ENCODE results near the gene METTL24.

- TF ChIP-seq, protein P1, sequence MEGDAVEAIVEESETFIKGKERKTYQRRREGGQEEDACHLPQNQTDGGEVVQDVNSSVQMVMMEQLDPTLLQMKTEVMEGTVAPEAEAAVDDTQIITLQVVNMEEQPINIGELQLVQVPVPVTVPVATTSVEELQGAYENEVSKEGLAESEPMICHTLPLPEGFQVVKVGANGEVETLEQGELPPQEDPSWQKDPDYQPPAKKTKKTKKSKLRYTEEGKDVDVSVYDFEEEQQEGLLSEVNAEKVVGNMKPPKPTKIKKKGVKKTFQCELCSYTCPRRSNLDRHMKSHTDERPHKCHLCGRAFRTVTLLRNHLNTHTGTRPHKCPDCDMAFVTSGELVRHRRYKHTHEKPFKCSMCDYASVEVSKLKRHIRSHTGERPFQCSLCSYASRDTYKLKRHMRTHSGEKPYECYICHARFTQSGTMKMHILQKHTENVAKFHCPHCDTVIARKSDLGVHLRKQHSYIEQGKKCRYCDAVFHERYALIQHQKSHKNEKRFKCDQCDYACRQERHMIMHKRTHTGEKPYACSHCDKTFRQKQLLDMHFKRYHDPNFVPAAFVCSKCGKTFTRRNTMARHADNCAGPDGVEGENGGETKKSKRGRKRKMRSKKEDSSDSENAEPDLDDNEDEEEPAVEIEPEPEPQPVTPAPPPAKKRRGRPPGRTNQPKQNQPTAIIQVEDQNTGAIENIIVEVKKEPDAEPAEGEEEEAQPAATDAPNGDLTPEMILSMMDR (IDR thresholded peaks at IDR 0.05; ENCODE audit: control extremely low read depth in 1 of 3, insufficient read depth in 1 of 3, low read depth in 1 of 3, low read length in 3 of 3) = no peak
- TF ChIP-seq CHD2 (IDR thresholded peaks at IDR 0.05; ENCODE audit: low read length) (no peak), PHF8 (conservative IDR thresholded peaks at IDR 0.05; ENCODE audit: low read depth, low read length) (no peak), HDAC2 (IDR thresholded peaks at IDR 0.05; ENCODE audit: borderline replicate concordance in 1 of 2, low read depth in 2 of 2, low read length in 2 of 2) (no peak), TAF1 (IDR thresholded peaks at IDR 0.05; ENCODE audit: low read depth, low read length) (no peak), HDAC6 (IDR thresholded peaks at IDR 0.05; ENCODE audit: low read depth, low read length) (no peak), BCL11A (IDR thresholded peaks at IDR 0.05; ENCODE audit: low read depth in 2 of 2, low read length in 2 of 2) (no peak), EZH2 (IDR thresholded peaks at IDR 0.05; ENCODE audit: low read depth, low read length, severe bottlenecking) (no peak), POLR2A (IDR thresholded peaks at IDR 0.05; ENCODE audit: control extremely low read depth in 1 of 2, low read depth in 2 of 2, low read length in 2 of 2) (no peak), BRCA1 (IDR thresholded peaks at IDR 0.05; ENCODE audit: low read depth, low read length) (no peak)
Measured at GRCh38 chr6:110401585-110402176, 43.5 kb upstream of the METTL24 start.
